OCI-LY1 (cell line): ENCODE measurements around the gene RAI2.

Experiments
- H2AFZ ChIP-seq: fragments of 200-600 bp; sonication (generic), shearing (Covaris generic); 2 replicates; pipeline ENCODE4 v1.6.0; 2014; ENCODE audit warnings: antibody characterized with exemption, mild to moderate bottlenecking, low read length
- H3F3A ChIP-seq: fragments of 200-600 bp; sonication (generic), shearing (Covaris generic); 2 replicates; pipeline ENCODE4 v1.6.0; 2014; ENCODE audit warnings: mild to moderate bottlenecking, antibody characterized with exemption, low read length, moderate library complexity; ENCODE audit not compliant: insufficient read depth
- H3K27ac ChIP-seq: fragments of 200-600 bp; sonication (generic); 2 replicates; pipeline ENCODE4 v1.5.1; 2014; ENCODE audit warnings: low read length, mixed run types, mild to moderate bottlenecking, low read depth; ENCODE audit not compliant: poor library complexity, severe bottlenecking
- H3K27me3 ChIP-seq: fragments of 200-600 bp; sonication (generic); 2 replicates; pipeline ENCODE4 v1.6.0; 2014; ENCODE audit warnings: antibody characterized with exemption, mild to moderate bottlenecking, low read length, moderate library complexity; ENCODE audit not compliant: insufficient read depth
- H3K36me3 ChIP-seq: fragments of 200-600 bp; sonication (generic); 2 replicates; pipeline ENCODE4 v1.6.1; 2014; ENCODE audit warnings: mild to moderate bottlenecking, antibody characterized with exemption, low read length, moderate library complexity, mixed read lengths; ENCODE audit not compliant: insufficient read depth
- H3K4me1 ChIP-seq: fragments of 200-600 bp; sonication (generic); 2 replicates; pipeline ENCODE4 v1.5.1; 2014; ENCODE audit warnings: mild to moderate bottlenecking, low read length, moderate library complexity; ENCODE audit not compliant: insufficient read depth, severe bottlenecking
- H3K4me2 ChIP-seq: fragments of 200-600 bp; sonication (generic), shearing (Covaris generic); 2 replicates; pipeline ENCODE4 v1.6.1; 2014; ENCODE audit warnings: low read length
- H3K4me3 ChIP-seq: fragments of 200-600 bp; sonication (generic); 2 replicates; pipeline ENCODE4 v1.5.1; 2014; ENCODE audit warnings: low read length, low read depth, mild to moderate bottlenecking, mixed read lengths; ENCODE audit not compliant: poor library complexity, severe bottlenecking
- H3K79me2 ChIP-seq: fragments of 200-600 bp; shearing (Covaris generic); 2 replicates; pipeline ENCODE4 v1.6.1; 2016; ENCODE audit warnings: mixed run types, low read length, mixed read lengths; ENCODE audit not compliant: insufficient read depth
- H3K9ac ChIP-seq: fragments of 200-600 bp; sonication (generic), shearing (Covaris generic); 2 replicates; pipeline ENCODE4 v1.6.1; 2014; ENCODE audit warnings: mild to moderate bottlenecking, low read length, mixed read lengths
- H3K9me2 ChIP-seq: fragments of 200-600 bp; sonication (generic), shearing (Covaris generic); 2 replicates; pipeline ENCODE4 v1.6.1; 2014; ENCODE audit warnings: low read depth, mild to moderate bottlenecking, low read length, mixed read lengths
- H3K9me3 ChIP-seq: fragments of 200-600 bp; shearing (Covaris generic); 2 replicates; pipeline ENCODE4 v1.6.1; 2014; ENCODE audit warnings: low read length, mixed read lengths
- H4K20me1 ChIP-seq: fragments of 200-600 bp; sonication (generic), shearing (Covaris generic); 2 replicates; pipeline ENCODE4 v1.6.0; 2016; ENCODE audit warnings: mild to moderate bottlenecking, low read length; ENCODE audit not compliant: insufficient read depth
- EZH2 ChIP-seq: fragments of 200-600 bp; sonication (generic), shearing (Covaris generic); IDR thresholded peaks from 2 replicates; pipeline ENCODE4 v1.8.0; 2017; ENCODE audit warnings: borderline replicate concordance, mixed run types, mild to moderate bottlenecking, antibody characterized with exemption, low read length, moderate library complexity, mixed read lengths
- TF ChIP-seq, protein P1 (sequence below): fragments of 200-600 bp; sonication (generic), shearing (Covaris generic); IDR thresholded peaks from 2 replicates; pipeline ENCODE4 v1.5.1; 2017; ENCODE audit warnings: mild to moderate bottlenecking, antibody characterized with exemption, low read length, moderate library complexity, mixed read lengths

Gene RAI2

DNA sequence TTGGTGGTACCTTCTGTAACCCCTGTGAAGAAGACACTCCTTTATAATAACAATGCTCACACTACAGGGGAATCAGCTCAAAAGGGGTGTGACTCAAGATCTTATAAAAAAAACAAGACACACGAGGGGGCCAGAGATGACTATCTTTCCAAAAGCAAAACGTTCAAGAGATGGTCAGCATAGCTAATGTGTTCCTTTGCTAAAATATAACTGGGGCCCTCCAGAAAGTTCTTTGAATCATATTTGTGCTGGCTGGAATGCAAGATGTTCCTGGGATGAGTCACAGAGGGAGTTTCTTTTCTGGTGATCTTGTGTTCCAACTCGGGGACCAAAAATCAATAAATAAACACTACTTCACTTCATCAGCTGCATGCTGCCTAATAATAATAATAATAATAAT, 46.5 kb downstream of the RAI2 start:
- H3K9ac ChIP-seq: no peak overlapping the region
- no peaks in the 10 kb centered on the region for H3K4me1 ChIP-seq
- H3F3A ChIP-seq: no peaks in the 10 kb centered on the region
- no peaks in the 10 kb centered on the region for H4K20me1 ChIP-seq
- no peak overlapping the region for H3K27ac ChIP-seq
- no peak overlapping the region for H2AFZ ChIP-seq
- H3K4me3 ChIP-seq: no peak overlapping the region
- no peaks in the 10 kb centered on the region for H3K9me3 ChIP-seq
- H3K79me2 ChIP-seq: no peaks in the 10 kb centered on the region
- TF ChIP-seq, protein P1, sequence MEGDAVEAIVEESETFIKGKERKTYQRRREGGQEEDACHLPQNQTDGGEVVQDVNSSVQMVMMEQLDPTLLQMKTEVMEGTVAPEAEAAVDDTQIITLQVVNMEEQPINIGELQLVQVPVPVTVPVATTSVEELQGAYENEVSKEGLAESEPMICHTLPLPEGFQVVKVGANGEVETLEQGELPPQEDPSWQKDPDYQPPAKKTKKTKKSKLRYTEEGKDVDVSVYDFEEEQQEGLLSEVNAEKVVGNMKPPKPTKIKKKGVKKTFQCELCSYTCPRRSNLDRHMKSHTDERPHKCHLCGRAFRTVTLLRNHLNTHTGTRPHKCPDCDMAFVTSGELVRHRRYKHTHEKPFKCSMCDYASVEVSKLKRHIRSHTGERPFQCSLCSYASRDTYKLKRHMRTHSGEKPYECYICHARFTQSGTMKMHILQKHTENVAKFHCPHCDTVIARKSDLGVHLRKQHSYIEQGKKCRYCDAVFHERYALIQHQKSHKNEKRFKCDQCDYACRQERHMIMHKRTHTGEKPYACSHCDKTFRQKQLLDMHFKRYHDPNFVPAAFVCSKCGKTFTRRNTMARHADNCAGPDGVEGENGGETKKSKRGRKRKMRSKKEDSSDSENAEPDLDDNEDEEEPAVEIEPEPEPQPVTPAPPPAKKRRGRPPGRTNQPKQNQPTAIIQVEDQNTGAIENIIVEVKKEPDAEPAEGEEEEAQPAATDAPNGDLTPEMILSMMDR: no peak
- TF ChIP-seq EZH2: no peak
- H3K36me3 ChIP-seq: no peaks in the 10 kb centered on the region
- H3K4me2 ChIP-seq: no peak overlapping the region
- H3K9me2 ChIP-seq: no peaks in the 10 kb centered on the region
- H3K27me3 ChIP-seq: no peaks in the 10 kb centered on the region

DNA sequence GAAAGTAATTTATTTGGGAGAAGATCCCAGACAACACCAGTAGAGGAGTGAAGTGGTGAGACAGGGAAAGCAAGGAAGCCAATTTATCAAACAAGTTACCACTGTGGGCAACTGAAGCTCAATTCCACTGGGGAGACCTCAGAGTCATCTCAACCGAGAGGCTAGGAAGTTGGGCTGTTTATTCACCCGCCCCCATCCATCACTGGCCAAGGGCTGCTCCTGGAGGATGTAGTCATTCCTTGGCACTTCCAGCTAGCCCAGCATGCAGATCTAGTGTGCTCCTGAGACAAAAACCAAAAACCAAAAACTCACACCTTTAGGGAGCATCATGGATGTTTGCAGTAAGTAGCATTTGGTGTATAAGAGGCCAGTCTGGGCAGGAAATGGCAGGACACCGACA, 47.0 kb downstream of the RAI2 start:
- Histone ChIP-seq H3K9ac (no peak overlapping the region), H3K4me3 (no peak overlapping the region)

DNA sequence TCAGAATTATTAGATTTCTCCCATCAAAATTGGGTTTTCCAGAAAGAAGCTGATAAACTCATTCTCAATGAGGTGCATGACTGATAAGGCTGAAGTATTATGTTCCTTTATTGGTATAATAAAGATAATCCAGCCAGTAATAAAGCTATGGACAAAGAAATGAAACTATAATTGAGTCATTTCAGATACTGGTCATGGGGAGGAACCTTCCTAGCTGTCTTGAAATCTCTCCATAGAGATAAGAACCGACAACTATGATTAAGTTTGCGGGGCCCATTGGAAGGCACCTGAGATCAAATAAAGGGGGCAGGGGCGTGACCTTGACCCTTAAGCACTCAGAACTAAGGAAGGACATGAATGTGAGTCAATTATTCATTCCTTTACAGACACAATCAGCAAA, 47.8 kb downstream of the RAI2 start:
- no peak overlapping the region for H3K9ac ChIP-seq
- H2AFZ ChIP-seq: no peak overlapping the region
- no peaks in the 10 kb centered on the region for H3F3A ChIP-seq
- TF ChIP-seq EZH2: no peak
- TF ChIP-seq, protein P1: no peak
- H3K4me2 ChIP-seq: no peak overlapping the region
- no peaks in the 10 kb centered on the region for H4K20me1 ChIP-seq
- H3K27me3 ChIP-seq: no peaks in the 10 kb centered on the region
- no peak overlapping the region for H3K27ac ChIP-seq
- H3K36me3 ChIP-seq: no peaks in the 10 kb centered on the region
- no peaks in the 10 kb centered on the region for H3K9me2 ChIP-seq
- H3K4me1 ChIP-seq: no peaks in the 10 kb centered on the region
- H3K4me3 ChIP-seq: no peak overlapping the region
- H3K9me3 ChIP-seq: no peaks in the 10 kb centered on the region
- H3K79me2 ChIP-seq: no peaks in the 10 kb centered on the region

More for the DNA sequence above, 47.0 kb downstream of the RAI2 start:
- H3K36me3 ChIP-seq: no peaks in the 10 kb centered on the region
- TF ChIP-seq, protein P1: no peak
- TF ChIP-seq EZH2: no peak
- no peaks in the 10 kb centered on the region for H3K4me1 ChIP-seq
- H3K27me3 ChIP-seq: no peaks in the 10 kb centered on the region
- H3F3A ChIP-seq: no peaks in the 10 kb centered on the region
- no peak overlapping the region for H3K27ac ChIP-seq
- no peak overlapping the region for H2AFZ ChIP-seq
- H4K20me1 ChIP-seq: no peaks in the 10 kb centered on the region
- H3K79me2 ChIP-seq: no peaks in the 10 kb centered on the region
- no peak overlapping the region for H3K4me2 ChIP-seq
- no peaks in the 10 kb centered on the region for H3K9me2 ChIP-seq
- H3K9me3 ChIP-seq: no peaks in the 10 kb centered on the region
